ENCODE measurements around the gene HMCN1.
A peak's percentile ranks its signal among the peaks of the same experiment; 100 is the strongest.

The HMCN1 gene

GRCh38 chr1:185721553-185721952 is 12.6 kb upstream of the HMCN1 start:
- H3K4me3 ChIP-seq (ENCODE audit: low read length), result no peak overlapping the region
- no peak for TF ChIP-seq CTCF (conservative IDR thresholded peaks at IDR 0.05; ENCODE audit: low read length)
- no peak for DNase-seq (ENCODE audit: low read depth)

GRCh38 chr1:185722098-185722497 is 12.1 kb upstream of the HMCN1 start:
- DNase-seq (ENCODE audit: low read depth), result no peak
- TF ChIP-seq CTCF (conservative IDR thresholded peaks at IDR 0.05; ENCODE audit: low read length), result no peak
- no peak overlapping the region for H3K4me3 ChIP-seq (ENCODE audit: low read length)

- H3K4me3 ChIP-seq (ENCODE audit: low read length), result no peak overlapping the region
- DNase-seq (ENCODE audit: low read depth), result no peak
- TF ChIP-seq CTCF (conservative IDR thresholded peaks at IDR 0.05; ENCODE audit: low read length), result no peak
These were observed 6.5 kb upstream of the HMCN1 start for GRCh38 chr1:185727726-185728125.

GRCh38 chr1:185731446-185731845 is 2.7 kb upstream of the HMCN1 start:
- H3K4me3 ChIP-seq (ENCODE audit: low read length), result no peak overlapping the region
- no peak for TF ChIP-seq CTCF (conservative IDR thresholded peaks at IDR 0.05; ENCODE audit: low read length)

GRCh38 chr1:185732951-185733350 is 1.2 kb upstream of the HMCN1 start:
- H3K4me3 ChIP-seq (ENCODE audit: low read length), result no peak overlapping the region
- no peak for DNase-seq (ENCODE audit: low read depth)
- TF ChIP-seq CTCF (conservative IDR thresholded peaks at IDR 0.05; ENCODE audit: low read length), result no peak

More at GRCh38 chr1:185731446-185731845, 2.7 kb upstream of the HMCN1 start:
- no peak for DNase-seq (ENCODE audit: low read depth)

GRCh38 chr1:185734929-185735700 is 924 bp downstream of the HMCN1 start:
- H3K4me3 ChIP-seq (ENCODE audit: low read length), result peak overlapping the region; percentile 70
- DNase-seq (ENCODE audit: low read depth), result peak; percentile 48
- TF ChIP-seq CTCF (conservative IDR thresholded peaks at IDR 0.05; ENCODE audit: low read length), result no peak

- TF ChIP-seq CTCF (conservative IDR thresholded peaks at IDR 0.05; ENCODE audit: low read length), result no peak
- H3K4me3 ChIP-seq (ENCODE audit: low read length), result peak overlapping the region; percentile 70
- peak; percentile 29 for DNase-seq (ENCODE audit: low read depth)
These were observed 1.5 kb downstream of the HMCN1 start for GRCh38 chr1:185735701-185736064.
